HG02642 (cell line): Measurements from ENCODE around the gene SNRPD3.
"Not testable (repeated sequence)": the region's sequence is repeated elsewhere in the genome, so short reads cannot be mapped to it uniquely, and the experiment has no call there.

Experiments
- ATAC-seq: cut with Tn5 transposase; IDR thresholded peaks from one replicate; pipeline ENCODE4 v1.9.1; 2021; ENCODE audit warnings: mild to moderate bottlenecking; ENCODE audit not compliant: unreplicated experiment, poor library complexity

The SNRPD3 gene

GRCh38 chr22:24603770-24604629, 48.2 kb downstream of the SNRPD3 start:
- not testable (repeated sequence) for ATAC-seq

GRCh38 chr22:24606340-24606739, 50.5 kb downstream of the SNRPD3 start:
- not testable (repeated sequence) for ATAC-seq

- peak; percentile 66 for ATAC-seq
These were observed 51.7 kb downstream of the SNRPD3 start for GRCh38 chr22:24607429-24607983.

GRCh38 chr22:24608327-24608726, 52.5 kb downstream of the SNRPD3 start:
- not testable (repeated sequence) for ATAC-seq

- ATAC-seq: not testable (repeated sequence)
These were observed 54.1 kb downstream of the SNRPD3 start for GRCh38 chr22:24609888-24610287.

GRCh38 chr22:24614794-24615193, 59.0 kb downstream of the SNRPD3 start:
- ATAC-seq: not testable (repeated sequence)

GRCh38 chr22:24621244-24621643, 65.4 kb downstream of the SNRPD3 start:
- not testable (repeated sequence) for ATAC-seq

DNA sequence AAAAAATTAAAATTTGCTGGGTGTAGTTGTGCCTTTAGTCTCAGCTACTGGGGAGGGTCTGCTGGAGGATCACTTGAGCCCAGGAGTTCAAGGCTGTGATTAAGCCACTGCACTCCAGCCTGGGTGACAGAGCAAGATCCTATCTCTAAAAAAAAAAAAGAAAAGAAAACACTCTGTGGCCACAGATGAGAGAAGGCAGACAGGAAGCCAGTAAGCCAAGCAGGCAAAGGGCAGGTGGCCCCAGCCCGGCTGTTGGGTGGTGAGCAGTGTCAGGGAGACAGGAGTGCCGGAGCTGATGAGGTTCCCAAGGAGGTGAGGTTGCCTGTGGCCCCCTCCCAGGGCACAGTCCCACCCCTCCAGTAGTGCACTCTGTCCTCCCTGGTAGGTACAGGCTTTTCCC, 66.8 kb downstream of the SNRPD3 start:
- not testable (repeated sequence) for ATAC-seq
